ENCODE data around the gene ZMAT5.

ZMAT5 gene

GRCh38 chr22:29710922-29711593 is 55.7 kb downstream of the ZMAT5 start:
- DNase-seq (ENCODE audit: low read depth): no peak
- no peak overlapping the region for H3K4me3 ChIP-seq (ENCODE audit: low read length)
- TF ChIP-seq CTCF (conservative IDR thresholded peaks at IDR 0.05; ENCODE audit: low read length): no peak

GRCh38 chr22:29710193-29710592 is 56.6 kb downstream of the ZMAT5 start:
- TF ChIP-seq CTCF (conservative IDR thresholded peaks at IDR 0.05; ENCODE audit: low read length): no peak
- DNase-seq (ENCODE audit: low read depth): no peak
- H3K4me3 ChIP-seq (ENCODE audit: low read length): no peak overlapping the region

- H3K4me3 ChIP-seq (ENCODE audit: low read length): no peak overlapping the region
- no peak for TF ChIP-seq CTCF (conservative IDR thresholded peaks at IDR 0.05; ENCODE audit: low read length)
- DNase-seq (ENCODE audit: low read depth): no peak
These were observed 59.3 kb downstream of the ZMAT5 start for GRCh38 chr22:29707471-29707870.

GRCh38 chr22:29707010-29707409 is 59.8 kb downstream of the ZMAT5 start:
- no peak for TF ChIP-seq CTCF (conservative IDR thresholded peaks at IDR 0.05; ENCODE audit: low read length)
- no peak for DNase-seq (ENCODE audit: low read depth)
- H3K4me3 ChIP-seq (ENCODE audit: low read length): no peak overlapping the region

GRCh38 chr22:29706486-29706885 is 60.3 kb downstream of the ZMAT5 start:
- DNase-seq (ENCODE audit: low read depth): no peak
- TF ChIP-seq CTCF (conservative IDR thresholded peaks at IDR 0.05; ENCODE audit: low read length): no peak
- H3K4me3 ChIP-seq (ENCODE audit: low read length): no peak overlapping the region

- no peak for DNase-seq (ENCODE audit: low read depth)
- TF ChIP-seq CTCF (conservative IDR thresholded peaks at IDR 0.05; ENCODE audit: low read length): no peak
These were observed 61.2 kb downstream of the ZMAT5 start for GRCh38 chr22:29705651-29706050.

GRCh38 chr22:29704528-29705285 is 62.1 kb downstream of the ZMAT5 start:
- peak; percentile 23 for DNase-seq (ENCODE audit: low read depth)
- H3K4me3 ChIP-seq (ENCODE audit: low read length): no peak overlapping the region
- TF ChIP-seq CTCF (conservative IDR thresholded peaks at IDR 0.05; ENCODE audit: low read length): no peak

More at GRCh38 chr22:29705651-29706050, 61.2 kb downstream of the ZMAT5 start:
- H3K4me3 ChIP-seq (ENCODE audit: low read length): no peak overlapping the region
